Left renal pelvis (tissue), 4 donors: Measurements from ENCODE around the gene ZSCAN10. TPM values are rescaled to one million over a fixed set of nuclear protein-coding genes. Genes with fewer than 3 reads are reported as not detected.
"Not testable (repeated sequence)": the region's sequence is repeated elsewhere in the genome, so short reads cannot be mapped to it uniquely, and the experiment has no call there.

Source experiments
- DNase-seq, 4 donors: peaks; one replicate each; pipeline ENCODE4 v3.0.0-alpha.2; 2013; ENCODE audit warnings: low read depth in 4 of 4, low spot score in 3 of 4
- polyA plus RNA-seq, 4 donors: library from polyadenylated mRNA; unstranded; fragments of 120-200 nt; gene quantifications; one replicate each; pipeline ENCODE4 v1.2.1, GENCODE V29; 2013; ENCODE audit not compliant: insufficient read length in 4 of 4

Gene ZSCAN10
- polyA plus RNA-seq = under 1 TPM in 1 of 4 donors, not detected in 3; 0.20 TPM

- DNase-seq = no peak
Observed at GRCh38 chr16:3098459-3099394, at the start of gene ZSCAN10. Gene ZSCAN10 (minus strand): TSS chr16:3099294. CDS start chr16:3092937, 6,357 bp downstream.

DNA sequence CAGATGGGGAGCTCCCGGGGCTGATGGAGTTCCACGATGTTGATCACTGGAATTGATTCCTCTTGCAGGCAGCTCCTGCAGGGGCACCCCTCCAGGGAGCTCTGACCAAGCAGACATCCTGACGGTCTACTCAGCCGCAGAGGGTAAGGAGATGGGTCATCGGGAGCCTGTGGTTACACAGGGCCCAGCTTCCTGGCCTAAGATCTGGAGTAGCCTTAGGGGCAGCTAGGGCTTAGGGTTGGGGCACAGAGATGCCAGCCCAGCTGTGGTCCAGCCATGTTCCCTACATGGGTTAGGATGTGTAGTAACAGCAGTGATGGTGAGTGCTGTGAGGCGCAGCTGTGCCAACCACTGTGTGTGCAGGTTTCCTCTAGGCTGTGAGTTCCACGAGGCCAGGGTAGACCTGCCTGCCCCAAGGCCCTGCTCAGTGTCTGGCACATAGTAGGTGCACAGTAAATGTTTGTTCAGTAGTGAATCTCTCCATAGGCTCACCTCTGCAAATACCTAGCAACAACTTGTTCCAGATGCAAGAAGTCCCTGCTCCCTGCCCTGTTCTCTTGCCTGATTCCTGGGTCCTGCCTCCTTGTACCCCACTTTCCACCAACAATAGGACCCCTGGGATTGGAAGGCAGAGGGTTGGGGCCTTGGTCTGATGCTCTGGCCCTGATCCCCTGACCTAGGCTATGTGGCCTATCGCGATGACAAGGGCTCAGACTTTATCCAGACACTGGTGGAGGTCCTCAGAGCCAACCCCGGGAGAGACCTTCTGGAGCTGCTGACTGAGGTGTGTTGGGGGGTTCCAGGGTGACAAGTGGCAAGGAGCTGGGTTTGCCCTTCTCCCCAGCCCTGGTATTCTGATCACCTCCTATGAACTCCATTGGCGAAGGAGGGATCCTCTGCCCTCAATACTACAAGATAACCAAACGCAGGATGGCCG, 49.4 kb upstream of the ZSCAN10 start:
- no peak for DNase-seq

DNA sequence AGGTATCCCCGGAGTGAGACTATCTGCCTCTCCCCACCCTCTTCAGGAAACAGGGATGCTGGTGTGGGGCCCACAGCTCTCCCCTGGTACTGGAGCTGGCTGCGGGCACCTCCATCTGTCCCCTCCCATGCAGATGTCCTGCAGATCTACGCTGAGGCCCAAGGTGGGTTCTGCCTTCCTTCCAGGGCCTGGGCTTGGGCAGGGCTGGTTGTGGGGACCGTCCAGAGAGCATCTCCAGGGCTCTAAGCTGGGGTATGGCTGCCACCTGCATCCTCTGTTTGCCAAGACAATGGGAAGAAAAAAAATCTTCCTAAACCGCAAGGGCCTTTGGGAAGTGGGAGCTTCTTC, 48.6 kb upstream of the ZSCAN10 start:
- no peak for DNase-seq

GRCh38 chr16:3147046-3147756, 48.1 kb upstream of the ZSCAN10 start:
- DNase-seq = no peak

DNA sequence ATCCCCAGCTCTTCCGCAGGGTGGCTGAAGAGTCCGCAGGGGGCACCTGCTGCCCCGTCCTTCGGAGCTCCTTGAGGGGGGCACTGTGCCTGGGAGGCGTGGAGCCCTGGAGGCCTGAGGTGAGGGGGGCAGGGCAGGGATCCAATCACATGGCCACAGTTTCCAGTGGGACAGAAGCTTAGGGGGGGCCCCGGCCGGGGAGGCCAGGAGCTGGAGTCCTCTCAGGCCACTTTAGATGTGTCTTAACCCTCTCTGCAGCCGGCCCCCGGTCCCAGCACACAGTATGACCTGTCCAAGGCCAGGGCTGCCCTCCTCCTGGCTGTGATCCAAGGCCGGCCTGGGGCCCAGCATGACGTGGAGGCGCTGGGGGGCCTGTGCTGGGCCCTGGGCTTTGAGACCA, 46.6 kb upstream of the ZSCAN10 start:
- no peak for DNase-seq

DNA sequence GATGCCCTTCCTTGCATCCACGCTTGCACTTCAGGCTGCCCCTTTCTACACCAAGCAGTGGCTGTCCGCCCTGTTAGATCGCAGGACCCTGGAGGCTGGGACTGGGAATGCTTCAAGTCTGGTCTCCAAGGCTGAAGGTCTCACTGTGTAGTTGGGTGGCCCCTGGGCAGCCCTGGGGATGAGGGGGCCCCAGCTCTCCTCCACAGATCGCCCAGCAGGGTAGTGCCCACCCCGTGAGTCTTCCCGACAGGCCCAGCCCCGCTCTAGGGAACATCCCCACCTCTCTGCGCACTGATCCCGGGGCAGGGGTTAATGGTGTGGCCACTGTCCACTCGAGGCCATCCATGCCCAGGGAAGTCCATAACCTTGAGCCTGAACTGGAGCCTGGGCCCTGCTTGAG, 46.1 kb upstream of the ZSCAN10 start:
- DNase-seq = no peak

- DNase-seq = no peak
Observed at GRCh38 chr16:3144321-3144983, 45.4 kb upstream of the ZSCAN10 start.

DNA sequence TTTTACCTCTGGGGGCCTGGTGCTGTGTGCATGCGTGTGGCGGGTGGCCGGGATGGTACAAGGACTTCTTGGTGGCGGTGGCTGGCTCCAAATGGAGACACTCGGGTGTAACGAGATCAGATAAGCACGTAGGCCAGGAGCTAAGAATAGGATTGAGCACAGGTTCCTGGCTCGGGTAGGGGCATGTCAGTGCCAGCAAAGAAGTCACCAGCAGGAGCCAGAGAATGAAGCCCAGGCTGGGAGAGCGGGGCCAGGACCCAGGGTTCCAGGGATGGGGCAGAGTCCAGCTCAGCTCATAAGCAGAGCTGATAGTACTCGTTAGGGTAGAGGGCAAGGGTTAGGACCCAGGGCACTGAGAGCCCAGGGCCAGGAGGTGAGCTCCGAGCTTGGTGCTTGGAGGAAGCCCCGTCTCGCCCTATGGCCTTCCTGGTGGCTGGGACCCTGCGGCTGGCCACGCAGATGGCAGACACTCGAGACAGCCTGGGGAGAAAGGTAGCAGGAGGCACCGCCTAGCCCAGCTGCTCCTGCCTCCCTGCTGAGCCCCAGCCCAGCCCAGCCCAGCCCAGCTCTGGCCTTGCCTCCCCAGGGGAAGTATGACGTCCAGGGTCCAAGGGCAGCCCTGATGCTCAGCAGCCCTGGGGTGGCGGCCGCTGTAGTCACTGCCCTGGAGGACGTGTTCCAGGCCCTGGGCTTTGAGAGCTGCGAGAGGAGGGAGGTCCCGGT, 44.7 kb upstream of the ZSCAN10 start:
- no peak for DNase-seq

GRCh38 chr16:3143189-3143588, 44.1 kb upstream of the ZSCAN10 start:
- DNase-seq = no peak

GRCh38 chr16:3142770-3143169, 43.7 kb upstream of the ZSCAN10 start:
- DNase-seq = no peak

- DNase-seq = no peak
Observed at GRCh38 chr16:3142327-3142726, 43.2 kb upstream of the ZSCAN10 start.

DNA sequence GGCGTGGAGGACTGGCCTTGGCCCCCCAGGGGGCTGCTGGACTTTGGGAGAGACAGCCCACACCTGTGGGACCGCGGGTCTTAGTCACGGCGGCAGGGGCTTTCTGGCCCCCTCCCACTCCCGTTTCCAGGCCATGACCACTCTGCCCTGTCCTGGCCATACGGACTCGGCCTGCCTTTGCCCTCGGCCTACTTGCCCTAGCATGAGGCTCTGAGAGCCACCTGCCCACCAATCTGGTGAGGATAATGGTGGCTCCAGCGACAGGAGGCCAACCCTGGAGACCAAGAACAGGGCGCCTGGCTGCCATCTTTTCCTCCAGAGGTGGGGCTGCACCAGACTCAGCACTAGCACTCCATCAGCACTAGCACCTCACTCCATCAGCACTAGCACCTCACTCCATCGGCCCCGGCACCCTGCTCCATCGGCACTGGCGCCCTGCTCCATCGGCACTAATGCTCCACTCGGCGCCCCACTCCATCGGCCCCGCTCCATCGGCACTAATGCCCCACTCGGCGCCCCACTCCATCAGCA, 42.8 kb upstream of the ZSCAN10 start:
- DNase-seq = no peak

- DNase-seq = no peak
Observed at GRCh38 chr16:3140603-3141427, 41.7 kb upstream of the ZSCAN10 start.

DNA sequence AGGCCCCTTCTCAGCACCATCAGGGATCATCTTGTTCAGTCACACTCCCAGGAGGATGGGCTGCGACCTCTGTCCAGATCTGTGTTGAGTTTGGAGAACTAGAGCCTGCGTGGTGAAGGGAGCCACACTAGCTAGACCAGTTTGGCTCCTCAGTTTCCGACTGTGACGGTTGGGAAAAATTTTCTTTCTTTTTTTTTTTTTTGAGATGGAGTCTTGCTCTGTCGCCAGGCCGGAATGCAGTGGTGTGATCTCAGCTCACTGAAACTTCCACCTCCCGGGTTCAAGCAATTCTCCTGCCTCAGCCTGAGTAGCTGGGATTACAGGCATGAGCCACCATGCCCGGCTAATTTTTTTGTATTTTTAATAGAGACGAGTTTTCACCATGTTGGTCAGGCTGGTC, 40.5 kb upstream of the ZSCAN10 start:
- not testable (repeated sequence) for DNase-seq

GRCh38 chr16:3138823-3139426, 39.8 kb upstream of the ZSCAN10 start:
- no peak for DNase-seq

DNA sequence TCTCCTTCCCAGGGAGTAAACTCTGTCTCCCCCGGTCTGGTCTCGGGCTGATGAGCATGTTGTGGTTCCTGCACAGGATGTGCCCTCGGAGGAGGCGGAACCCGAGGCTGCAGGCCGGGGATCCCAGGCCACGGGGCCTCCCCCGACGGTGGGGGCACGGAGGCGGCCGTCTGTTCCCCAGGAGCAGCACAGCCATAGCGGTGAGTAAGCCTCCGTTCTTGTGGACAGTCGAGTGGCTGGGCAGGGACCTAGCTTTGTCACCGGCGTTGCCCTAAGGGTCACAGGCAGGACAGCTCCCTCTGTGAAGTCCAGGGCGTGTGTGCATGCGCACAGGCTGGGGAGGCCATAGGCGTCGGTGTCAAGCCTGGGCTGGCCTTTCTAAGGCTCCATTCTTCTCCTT, 39.2 kb upstream of the ZSCAN10 start:
- DNase-seq = no peak

- DNase-seq = no peak
Observed at GRCh38 chr16:3137267-3137666, 38.2 kb upstream of the ZSCAN10 start.

DNA sequence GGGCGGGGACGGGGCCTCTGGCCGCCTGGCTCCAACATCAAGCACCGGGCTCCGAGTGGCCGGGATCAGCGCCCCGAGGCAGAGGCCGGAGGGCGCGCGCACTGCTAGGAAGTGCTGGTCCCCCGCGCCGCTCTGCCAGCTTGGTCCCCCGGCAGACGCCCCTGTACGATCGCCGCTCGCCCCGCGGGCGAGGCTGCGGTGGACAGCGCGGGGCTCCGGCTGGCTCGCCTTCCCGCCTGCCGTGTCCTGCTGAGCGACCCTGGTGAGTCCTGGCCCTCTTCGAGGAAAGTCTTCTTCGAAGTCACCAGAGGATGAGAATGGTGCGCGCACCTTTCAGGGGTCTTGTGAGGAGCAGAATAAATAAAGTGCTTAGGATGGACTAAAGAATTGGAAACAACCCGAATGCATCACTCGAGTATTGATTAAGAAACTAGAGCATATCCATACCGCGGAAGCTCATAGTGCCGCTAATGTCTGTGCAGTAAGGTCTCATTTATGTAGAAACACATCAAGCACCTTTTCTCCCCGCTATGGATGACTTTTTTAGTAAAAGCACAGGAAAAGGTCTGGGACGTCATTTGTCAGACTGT, 36.1 kb upstream of the ZSCAN10 start:
- no peak for DNase-seq
